Fibroblast of mammary gland (primary cell): ENCODE data around the gene CPLX1.
"Not testable (repeated sequence)": the region's sequence is repeated elsewhere in the genome, so short reads cannot be mapped to it uniquely, and the experiment has no call there.

ENCODE experiments used
- DNase-seq: peaks from one replicate; pipeline ENCODE4 v3.0.0-alpha.2; 2010; ENCODE audit warnings: low read depth
- H3K4me3 ChIP-seq: 2 replicates; pipeline ENCODE4 v1.5.1; 2011; ENCODE audit warnings: low read depth, mild to moderate bottlenecking, low read length, moderate library complexity; ENCODE audit not compliant: control insufficient read depth
- TF ChIP-seq, protein P1 (sequence below): conservative IDR thresholded peaks from 2 replicates; pipeline ENCODE4 v1.5.1; 2011; ENCODE audit warnings: low read depth, low read length, inconsistent platforms; ENCODE audit not compliant: control insufficient read depth, insufficient read depth

The CPLX1 gene

DNA sequence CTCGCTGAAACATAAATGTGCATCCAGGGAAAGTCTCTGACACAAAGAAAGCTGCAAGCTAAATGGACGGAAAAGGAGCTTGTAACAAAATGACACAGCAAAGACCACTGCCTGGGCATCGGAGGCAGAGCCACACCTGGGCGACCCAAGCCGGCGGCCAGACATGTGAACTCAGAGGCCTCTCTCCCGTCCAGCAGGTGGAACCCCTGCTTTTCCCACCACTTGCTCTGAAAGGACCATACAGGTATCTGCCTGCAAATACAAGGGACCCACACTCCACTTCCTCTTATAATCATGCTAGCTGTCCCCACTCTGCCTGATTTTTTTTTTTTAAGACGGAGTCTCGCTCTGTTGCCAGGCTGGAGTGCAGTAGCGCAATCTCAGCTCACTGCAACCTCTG is 12.0 kb downstream of the CPLX1 start:
- DNase-seq = no peak
- TF ChIP-seq, protein P1, sequence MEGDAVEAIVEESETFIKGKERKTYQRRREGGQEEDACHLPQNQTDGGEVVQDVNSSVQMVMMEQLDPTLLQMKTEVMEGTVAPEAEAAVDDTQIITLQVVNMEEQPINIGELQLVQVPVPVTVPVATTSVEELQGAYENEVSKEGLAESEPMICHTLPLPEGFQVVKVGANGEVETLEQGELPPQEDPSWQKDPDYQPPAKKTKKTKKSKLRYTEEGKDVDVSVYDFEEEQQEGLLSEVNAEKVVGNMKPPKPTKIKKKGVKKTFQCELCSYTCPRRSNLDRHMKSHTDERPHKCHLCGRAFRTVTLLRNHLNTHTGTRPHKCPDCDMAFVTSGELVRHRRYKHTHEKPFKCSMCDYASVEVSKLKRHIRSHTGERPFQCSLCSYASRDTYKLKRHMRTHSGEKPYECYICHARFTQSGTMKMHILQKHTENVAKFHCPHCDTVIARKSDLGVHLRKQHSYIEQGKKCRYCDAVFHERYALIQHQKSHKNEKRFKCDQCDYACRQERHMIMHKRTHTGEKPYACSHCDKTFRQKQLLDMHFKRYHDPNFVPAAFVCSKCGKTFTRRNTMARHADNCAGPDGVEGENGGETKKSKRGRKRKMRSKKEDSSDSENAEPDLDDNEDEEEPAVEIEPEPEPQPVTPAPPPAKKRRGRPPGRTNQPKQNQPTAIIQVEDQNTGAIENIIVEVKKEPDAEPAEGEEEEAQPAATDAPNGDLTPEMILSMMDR = no peak
- no peak overlapping the region for H3K4me3 ChIP-seq

DNA sequence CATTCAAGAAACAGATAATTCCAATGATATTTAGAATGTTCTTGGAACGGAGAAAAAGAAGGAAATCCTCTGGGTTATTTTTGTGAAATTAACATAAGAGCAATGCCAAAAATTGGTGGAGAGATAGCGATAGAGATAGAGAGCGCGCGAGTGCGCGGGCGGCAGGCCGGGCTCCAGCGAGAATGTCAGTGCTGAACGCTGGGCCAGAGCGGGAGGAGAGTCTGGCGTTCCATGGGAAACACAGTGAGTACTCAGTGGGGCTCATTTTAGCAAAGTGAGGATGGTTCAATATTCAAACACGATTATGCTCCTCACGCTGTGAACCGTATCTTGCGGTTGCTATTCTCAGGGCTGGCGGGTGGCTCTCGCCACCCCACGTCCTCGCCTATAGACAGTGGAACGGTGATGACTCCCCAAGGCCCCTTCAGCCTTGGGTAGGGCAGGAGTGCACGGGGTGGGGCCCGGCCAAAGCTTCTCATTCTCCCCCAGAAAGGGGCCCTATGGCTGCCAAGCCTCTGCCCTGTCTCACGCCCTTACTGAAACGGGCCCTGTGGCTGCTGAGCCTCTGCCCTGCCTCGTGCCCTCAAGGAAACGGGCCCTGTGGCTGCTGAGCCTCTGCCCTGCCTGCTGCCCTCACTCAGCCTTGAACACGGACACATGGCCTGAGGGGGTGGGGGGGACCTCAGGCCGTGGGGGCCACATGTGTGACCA is 16.9 kb downstream of the CPLX1 start:
- no peak for DNase-seq
- TF ChIP-seq, protein P1 = no peak
- H3K4me3 ChIP-seq = no peak overlapping the region

DNA sequence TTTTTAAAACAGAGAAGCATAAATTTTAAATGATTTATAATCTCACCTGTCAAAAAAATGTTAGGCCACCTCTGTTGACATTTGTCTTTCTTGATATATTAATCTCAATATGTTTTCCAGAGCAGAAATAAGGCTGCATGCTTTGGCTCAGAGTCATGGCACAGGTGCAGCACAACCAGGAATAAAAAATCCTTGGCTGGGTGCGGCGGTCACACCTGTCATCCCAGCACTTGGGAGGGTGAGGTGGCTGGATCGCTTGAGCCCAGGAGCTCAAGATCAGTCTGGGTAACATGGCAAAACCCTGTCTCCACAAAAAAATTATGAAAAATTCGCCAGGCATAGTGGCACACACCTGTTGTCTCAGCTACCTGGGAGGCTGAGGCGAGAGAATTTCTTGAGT is 18.1 kb downstream of the CPLX1 start:
- no peak for DNase-seq
- TF ChIP-seq, protein P1 = no peak
- no peak overlapping the region for H3K4me3 ChIP-seq

DNA sequence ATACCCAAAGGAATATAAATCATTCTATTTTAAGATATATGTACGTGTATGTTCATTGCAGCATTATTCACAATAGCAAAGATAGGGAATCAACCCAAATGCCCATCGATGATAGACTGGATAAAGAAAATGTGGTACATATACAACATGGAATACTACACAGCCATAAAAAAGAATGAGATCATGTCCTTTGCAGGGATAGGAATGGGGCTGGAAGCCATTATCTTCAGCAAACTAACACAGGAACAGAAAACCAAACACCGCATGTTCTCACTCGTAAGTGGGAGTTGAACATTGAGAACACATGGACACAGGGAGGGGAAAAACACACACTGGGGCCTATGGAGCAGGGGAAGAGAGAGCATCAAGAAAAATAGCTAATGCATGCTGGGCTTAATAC is 18.9 kb downstream of the CPLX1 start:
- not testable (repeated sequence) for DNase-seq, H3K4me3 ChIP-seq

DNA sequence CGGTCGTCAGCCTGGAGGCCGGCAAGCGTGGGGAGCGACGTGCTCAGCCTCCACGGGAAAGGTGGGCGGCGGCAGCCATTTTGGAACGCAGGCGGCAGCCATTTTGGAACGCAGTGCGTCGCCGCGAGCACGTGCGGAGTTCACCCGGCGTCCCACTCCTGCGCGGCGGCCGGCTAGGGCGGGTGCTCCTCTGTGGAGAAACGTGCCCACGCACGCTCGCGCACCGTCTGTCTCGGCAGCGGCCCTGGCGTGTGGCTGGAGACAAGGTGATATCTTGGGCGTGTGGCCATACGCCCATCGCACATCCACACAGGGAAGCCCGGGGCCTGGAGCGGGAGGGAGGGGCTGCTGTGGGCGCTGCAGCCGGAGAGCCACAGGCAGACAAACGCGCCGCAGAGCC is 21.1 kb downstream of the CPLX1 start:
- TF ChIP-seq, protein P1 = no peak
- no peak for DNase-seq
- H3K4me3 ChIP-seq = no peak overlapping the region

DNA sequence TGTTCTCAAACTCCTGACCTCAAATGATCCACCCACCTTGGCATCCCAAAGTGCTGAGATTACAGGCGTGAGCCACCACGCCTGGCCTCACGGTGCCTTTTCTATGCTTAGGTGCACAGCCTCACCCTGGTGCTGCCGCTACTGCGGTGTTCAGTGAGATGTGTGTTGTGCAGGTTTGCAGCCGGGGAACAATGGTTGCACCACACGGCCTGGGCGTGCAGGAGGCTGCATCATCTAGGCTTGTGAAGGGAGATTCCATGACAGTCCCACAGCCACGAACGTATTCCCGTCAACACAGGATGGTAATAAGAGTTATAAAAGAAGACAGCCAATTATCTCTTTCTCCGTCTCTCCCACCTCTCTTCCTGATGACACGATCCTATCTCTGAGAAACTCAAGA is 22.0 kb downstream of the CPLX1 start:
- H3K4me3 ChIP-seq = no peak overlapping the region
- TF ChIP-seq, protein P1 = no peak
- DNase-seq = no peak

DNA sequence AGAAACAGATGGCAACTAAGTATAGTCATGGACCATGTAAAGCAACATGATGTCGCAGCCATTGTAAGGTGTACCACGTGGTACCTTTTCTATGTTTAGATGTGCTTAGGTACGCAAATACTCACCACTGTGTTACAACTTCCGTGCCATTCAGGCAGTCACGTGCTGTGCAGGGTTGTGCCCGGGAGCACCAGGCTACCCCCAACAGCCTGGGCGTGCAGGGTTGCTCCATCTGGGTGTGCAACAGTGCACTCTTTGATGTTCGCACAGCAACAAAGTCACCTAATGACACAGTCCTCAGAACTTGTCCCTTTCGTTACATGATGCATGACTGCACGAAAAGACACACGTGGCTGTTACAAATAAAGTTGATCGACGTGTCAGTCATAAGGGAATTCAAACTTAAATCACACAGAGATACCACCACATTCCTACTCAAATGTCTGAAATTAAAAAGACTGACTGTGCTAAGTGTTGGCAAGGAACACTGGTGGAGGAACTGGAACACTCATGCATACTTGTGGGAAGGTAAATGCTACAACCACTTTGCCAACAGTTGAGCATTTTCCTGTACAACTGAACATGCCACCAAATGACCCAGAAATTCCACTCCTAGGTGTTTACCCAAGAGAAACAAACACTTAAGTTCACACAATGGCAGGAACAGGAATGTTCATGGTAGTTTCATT is 24.3 kb downstream of the CPLX1 start:
- TF ChIP-seq, protein P1 = no peak
- H3K4me3 ChIP-seq = no peak overlapping the region
- no peak for DNase-seq
